ENCODE data around the gene DENND4C. TPM values are rescaled to one million over a fixed set of nuclear protein-coding genes. Genes with fewer than 3 reads are reported as not detected.

Gene DENND4C
- total RNA-seq, 1 experiment from 2014 or later = 29.5 TPM

Other genes starting within 250 kb of the DENND4C start
- not detected in 2 replicates for gene SAXO1, start 197.5 kb upstream of the DENND4C start, total RNA-seq (2021)
- gene RRAGA, start 181.3 kb upstream of the DENND4C start, total RNA-seq (2021) = 25.2 and 30.1 TPM in 2 replicates
- 13.3 and 19.1 TPM in 2 replicates for gene HAUS6, start 127.8 kb upstream of the DENND4C start, total RNA-seq (2021)
- 2.2 and 2.7 TPM in 2 replicates for gene PLIN2, start 103.2 kb upstream of the DENND4C start, total RNA-seq (2021)
- 1,159 and 1,304 TPM in 2 replicates for gene RPS6, start 149.5 kb downstream of the DENND4C start, total RNA-seq (2021)
- gene ACER2, start 178.3 kb downstream of the DENND4C start, total RNA-seq (2021) = 3.8 and 4.3 TPM in 2 replicates

Measured in PC-9 (cell line).